Measurements from ENCODE around the gene NDUFS2.
A peak's percentile ranks its signal among the peaks of the same experiment; 100 is the strongest.

NDUFS2 gene

DNA sequence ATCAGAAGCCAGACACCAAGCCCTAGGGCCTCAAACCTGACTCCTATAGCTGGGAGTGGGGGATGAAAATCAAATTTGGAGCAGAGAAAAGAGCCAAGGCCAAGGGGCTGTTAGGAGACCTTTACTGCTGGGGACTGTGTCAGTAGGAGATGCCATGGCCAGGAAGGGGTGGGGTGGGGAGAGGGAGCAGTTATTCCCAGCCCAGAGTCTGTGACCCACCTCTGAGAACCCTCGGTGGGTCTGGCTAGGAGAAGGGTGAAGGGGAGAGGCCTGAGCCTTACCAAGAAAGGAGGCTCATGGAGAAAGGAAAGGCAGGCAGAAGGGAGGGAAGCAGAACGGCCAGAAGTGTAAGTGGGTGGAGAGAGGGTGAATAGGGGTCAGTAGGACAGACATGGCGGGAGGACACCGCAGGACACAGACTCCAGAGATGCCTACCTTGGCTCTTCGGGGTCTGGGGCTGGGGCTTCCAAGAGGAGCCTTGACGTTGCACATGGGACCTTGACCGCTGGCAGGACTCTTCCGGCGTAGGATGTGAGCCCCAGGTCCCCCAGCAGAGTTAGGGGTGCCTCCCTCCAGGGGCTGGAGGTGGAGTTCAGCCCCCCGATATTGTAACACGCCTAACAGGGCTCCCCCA, 4.5 kb upstream of the NDUFS2 start:
- TF ChIP-seq, protein P1, sequence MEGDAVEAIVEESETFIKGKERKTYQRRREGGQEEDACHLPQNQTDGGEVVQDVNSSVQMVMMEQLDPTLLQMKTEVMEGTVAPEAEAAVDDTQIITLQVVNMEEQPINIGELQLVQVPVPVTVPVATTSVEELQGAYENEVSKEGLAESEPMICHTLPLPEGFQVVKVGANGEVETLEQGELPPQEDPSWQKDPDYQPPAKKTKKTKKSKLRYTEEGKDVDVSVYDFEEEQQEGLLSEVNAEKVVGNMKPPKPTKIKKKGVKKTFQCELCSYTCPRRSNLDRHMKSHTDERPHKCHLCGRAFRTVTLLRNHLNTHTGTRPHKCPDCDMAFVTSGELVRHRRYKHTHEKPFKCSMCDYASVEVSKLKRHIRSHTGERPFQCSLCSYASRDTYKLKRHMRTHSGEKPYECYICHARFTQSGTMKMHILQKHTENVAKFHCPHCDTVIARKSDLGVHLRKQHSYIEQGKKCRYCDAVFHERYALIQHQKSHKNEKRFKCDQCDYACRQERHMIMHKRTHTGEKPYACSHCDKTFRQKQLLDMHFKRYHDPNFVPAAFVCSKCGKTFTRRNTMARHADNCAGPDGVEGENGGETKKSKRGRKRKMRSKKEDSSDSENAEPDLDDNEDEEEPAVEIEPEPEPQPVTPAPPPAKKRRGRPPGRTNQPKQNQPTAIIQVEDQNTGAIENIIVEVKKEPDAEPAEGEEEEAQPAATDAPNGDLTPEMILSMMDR (conservative IDR thresholded peaks at IDR 0.05; ENCODE audit: control insufficient read depth, insufficient read depth, low read depth, low read length) = no peak
- peak; percentile 43 for DNase-seq (ENCODE audit: low read depth)
- peak overlapping the region; percentile 85 for H3K4me3 ChIP-seq (ENCODE audit: control insufficient read depth, low read depth, low read length)

DNA sequence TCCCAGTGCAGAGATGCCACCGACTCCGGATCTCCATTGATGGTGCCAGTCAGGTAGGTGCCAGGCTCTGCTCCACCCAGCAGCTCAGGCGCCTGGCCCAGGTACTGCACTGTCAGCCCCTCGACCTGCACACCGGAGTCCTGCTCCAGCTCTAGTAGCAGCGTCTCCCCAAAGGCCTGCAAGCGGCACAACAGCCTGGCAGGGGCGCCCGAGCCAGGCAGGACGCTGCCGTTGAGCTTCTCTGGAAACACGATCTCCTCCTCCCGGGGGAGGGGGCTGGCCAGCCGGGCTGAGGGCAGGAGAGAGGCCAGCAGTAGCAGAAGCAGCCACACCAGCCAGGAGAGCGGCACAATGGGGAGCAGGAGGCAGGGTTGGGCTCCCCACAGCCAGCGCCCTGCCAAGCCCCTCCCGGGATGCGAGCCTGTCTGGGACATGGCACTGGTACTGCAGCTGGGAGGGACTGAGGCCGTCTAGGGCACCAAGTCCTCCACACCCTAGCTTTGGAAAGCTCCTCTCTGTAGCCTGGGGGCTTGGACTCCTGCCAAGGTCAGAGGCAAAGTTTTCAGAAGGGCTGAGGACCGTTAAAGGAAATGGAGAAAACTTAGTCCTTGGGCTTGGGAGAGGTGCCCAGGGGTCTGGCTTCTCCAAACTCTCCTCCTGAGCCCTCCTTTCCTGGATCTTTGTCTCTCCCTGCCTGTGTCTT, 3.8 kb upstream of the NDUFS2 start:
- H3K4me3 ChIP-seq (ENCODE audit: control insufficient read depth, low read depth, low read length) = peak overlapping the region; percentile 85
- DNase-seq (ENCODE audit: low read depth) = peak; percentile 48
- TF ChIP-seq, protein P1 (conservative IDR thresholded peaks at IDR 0.05; ENCODE audit: control insufficient read depth, insufficient read depth, low read depth, low read length) = no peak

DNA sequence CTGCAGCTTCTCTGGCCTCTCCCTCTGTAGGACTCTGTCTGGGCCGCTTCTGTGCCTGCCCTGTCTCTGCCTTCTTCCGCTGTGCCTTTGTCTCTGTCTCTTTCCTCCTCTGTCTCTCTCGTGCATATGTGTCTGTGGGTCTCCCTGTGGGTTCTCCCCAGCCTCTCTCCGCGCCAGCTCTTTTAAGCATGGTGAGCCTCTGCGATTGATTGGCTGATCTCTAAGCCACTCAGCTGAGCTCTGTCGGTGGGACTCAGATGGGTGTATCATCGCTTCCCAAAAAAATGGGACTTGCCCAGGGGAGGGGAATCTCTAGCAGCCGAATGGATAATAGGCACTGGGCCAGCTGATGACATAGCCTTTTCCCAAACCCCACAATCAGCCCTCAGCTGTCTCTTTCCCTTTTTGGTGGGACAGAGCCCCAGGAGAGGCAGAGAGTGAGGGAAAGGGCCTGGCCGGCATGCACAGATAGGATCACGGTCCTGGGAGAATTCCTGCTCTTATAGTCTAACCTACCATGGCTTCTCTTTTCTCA, 3.2 kb upstream of the NDUFS2 start, which contains the start of gene ADAMTS4:
TSS of gene ADAMTS4 (minus strand) at position 158 of the 535 bp plus-strand sequence. CDS start 427 bp downstream, outside the sequence.
- peak within 1 kb of the TSS; percentile 85 for H3K4me3 ChIP-seq (ENCODE audit: control insufficient read depth, low read depth, low read length)
- peak; percentile 98 for DNase-seq (ENCODE audit: low read depth)
- TF ChIP-seq, protein P1 (conservative IDR thresholded peaks at IDR 0.05; ENCODE audit: control insufficient read depth, insufficient read depth, low read depth, low read length) = no peak

DNA sequence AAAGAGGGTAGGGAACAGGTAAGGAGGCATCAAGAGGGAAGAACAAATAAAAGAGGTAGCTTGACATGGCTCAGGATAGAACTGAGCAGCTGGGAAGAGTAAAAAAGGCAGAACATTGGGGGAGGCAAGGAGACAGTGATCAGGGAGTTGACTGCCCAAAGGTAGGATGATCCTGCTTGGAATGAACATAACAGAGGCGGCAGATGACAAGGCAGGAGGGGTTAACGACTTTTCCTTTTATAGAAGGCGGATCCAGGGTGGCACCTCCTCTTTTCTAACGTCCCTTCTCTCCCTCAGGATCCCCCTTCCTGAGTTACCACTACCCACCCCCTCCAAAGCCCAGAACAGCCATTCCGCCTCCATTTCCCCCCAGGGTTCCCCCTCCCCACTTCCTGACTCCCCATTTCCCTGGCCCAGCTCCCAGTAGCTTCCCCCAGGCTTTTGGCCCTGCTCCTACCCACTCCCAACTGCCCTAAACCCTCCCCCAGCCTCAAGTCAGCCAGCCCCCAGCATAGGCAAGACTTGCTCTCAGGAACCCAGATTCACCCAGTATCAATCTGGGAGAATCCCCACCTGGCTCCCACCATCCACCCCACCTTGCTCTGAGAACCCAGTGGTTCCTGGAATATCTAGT, 2.5 kb upstream of the NDUFS2 start:
- TF ChIP-seq, protein P1 (conservative IDR thresholded peaks at IDR 0.05; ENCODE audit: control insufficient read depth, insufficient read depth, low read depth, low read length) = no peak
- DNase-seq (ENCODE audit: low read depth) = no peak
- H3K4me3 ChIP-seq (ENCODE audit: control insufficient read depth, low read depth, low read length) = peak overlapping the region; percentile 14

DNA sequence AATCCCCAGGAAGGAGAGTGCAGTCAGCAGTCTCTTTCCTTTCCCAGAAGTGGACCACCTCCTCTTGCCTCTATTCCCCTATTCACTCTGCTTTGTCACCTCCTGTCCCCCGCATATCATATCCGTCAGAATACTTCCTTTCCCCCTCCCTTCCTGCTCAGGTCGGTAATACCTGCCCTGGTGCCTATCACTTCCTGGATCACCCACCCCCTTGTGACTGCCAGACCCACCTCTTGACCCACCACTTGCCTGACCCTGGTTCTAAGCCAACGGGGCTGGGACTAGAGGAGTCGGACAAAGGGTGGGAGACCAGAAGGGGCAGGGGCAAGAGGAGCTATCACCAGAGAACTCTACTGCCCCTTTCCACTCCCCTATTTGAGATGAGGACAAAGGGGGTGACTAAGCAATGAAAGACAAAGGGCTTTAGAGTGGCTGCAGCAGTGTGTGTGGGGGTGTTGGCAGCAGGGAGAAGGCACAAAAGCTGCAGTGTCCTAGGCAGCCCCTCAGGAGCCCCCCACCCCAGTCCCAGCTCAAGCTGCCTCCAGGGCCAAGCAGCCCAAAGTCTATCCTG, 1.7 kb upstream of the NDUFS2 start:
- TF ChIP-seq, protein P1 (conservative IDR thresholded peaks at IDR 0.05; ENCODE audit: control insufficient read depth, insufficient read depth, low read depth, low read length) = no peak
- DNase-seq (ENCODE audit: low read depth) = peak; percentile 34
- H3K4me3 ChIP-seq (ENCODE audit: control insufficient read depth, low read depth, low read length) = no peak overlapping the region

All from fibroblast of mammary gland (primary cell).